HG03097 (cell line): ENCODE results near the gene HBA1.
"Not testable (repeated sequence)": the region's sequence is repeated elsewhere in the genome, so short reads cannot be mapped to it uniquely, and the experiment has no call there.

Source experiments
- ATAC-seq: cut with Tn5 transposase; IDR thresholded peaks from one replicate; pipeline ENCODE4 v1.9.1; 2021; ENCODE audit not compliant: unreplicated experiment, low FRiP score

HBA1 gene

DNA sequence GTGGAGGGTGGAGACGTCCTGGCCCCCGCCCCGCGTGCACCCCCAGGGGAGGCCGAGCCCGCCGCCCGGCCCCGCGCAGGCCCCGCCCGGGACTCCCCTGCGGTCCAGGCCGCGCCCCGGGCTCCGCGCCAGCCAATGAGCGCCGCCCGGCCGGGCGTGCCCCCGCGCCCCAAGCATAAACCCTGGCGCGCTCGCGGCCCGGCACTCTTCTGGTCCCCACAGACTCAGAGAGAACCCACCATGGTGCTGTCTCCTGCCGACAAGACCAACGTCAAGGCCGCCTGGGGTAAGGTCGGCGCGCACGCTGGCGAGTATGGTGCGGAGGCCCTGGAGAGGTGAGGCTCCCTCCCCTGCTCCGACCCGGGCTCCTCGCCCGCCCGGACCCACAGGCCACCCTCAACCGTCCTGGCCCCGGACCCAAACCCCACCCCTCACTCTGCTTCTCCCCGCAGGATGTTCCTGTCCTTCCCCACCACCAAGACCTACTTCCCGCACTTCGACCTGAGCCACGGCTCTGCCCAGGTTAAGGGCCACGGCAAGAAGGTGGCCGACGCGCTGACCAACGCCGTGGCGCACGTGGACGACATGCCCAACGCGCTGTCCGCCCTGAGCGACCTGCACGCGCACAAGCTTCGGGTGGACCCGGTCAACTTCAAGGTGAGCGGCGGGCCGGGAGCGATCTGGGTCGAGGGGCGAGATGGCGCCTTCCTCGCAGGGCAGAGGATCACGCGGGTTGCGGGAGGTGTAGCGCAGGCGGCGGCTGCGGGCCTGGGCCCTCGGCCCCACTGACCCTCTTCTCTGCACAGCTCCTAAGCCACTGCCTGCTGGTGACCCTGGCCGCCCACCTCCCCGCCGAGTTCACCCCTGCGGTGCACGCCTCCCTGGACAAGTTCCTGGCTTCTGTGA, at the start of gene HBA1:
Gene HBA1 (plus strand): TSS at position 204 of the 906 bp plus-strand sequence. CDS start 37 bp downstream, at position 241.
- not testable (repeated sequence) for ATAC-seq

DNA sequence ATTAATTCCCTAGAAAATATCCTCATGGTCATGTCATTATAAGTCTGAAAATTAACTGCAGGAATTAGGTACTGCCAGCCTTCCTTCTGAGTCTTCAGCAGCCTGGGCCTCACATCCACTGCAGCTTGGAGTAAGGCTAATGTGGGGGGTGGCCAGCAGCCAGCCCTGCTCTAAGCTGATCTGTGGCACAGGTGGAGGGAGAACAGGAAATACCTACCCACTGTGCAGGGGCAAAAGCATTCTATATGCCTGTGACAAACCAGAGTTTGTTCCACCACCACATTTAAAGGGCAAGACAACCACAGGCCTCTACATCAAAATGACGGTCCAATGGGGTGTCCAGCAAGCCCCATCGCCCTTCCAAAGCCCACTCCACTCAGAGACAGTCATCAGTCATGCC, 47.4 kb upstream of the HBA1 start:
- ATAC-seq = no peak

DNA sequence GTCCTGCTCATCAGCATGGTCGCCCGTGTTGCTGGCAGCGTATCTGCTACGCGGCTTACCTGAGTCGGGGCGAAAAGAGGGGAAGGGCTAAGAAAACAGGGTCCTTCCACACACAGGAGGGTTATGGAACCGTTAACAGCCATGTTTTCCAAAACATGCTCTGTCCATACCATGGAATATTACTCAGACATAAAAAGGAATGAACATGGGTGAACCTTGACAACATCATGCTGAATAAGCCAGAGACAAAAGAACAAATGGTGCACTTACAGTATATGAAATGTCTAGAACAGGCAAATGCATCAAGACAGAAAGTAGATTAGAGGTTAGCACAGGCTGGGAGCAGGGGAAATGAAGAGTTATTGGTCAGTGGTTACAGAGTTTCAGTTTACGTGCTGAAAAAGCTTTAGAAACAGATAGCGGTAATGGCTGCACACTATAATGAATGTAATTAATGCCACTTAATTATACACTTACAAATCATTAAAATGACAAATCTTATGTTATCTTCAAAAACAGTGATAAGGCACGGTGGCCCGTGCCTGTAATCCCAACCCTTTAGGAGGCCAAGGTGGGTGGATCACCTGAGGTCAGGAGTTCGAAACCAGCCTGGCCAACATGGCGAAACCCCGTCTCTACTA, 45.8 kb upstream of the HBA1 start:
- ATAC-seq = no peak

DNA sequence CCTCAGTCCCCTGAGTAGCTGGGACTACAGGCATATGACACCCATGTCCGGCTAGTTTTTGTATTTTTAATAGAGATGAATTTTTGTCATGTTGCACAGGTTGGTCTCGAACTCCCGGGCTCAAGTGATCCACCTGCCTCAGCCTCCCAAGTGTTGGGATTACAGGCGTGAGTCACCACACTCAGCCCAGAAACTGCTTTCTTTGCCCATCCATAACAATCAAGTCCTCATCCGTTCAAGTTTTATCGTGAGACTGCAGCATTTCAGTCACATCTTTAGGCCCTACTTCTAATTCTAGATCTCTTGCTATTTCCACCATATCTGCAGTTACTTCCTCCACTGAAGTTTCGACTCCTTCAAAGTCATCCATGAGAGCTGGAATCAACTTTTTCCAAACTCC, 44.4 kb upstream of the HBA1 start:
- ATAC-seq = no peak

DNA sequence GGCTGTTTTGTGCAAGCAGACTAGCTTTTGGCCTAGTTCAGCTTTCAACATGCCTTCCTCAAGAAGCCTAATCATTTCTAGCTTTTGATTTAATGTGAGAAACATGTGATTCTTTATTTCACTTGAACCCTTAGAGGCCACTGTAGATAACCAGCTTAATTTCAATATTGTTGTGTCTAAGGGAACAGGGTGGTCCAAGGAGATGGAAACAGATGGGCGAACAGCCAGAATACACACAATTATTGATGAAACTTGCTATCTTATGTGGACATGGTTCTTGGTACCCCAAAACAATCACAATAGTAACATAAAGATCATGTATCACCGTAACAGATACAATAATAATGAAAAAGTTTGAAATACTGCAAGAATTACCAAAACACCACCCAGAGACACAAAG, 42.8 kb upstream of the HBA1 start:
- no peak for ATAC-seq

DNA sequence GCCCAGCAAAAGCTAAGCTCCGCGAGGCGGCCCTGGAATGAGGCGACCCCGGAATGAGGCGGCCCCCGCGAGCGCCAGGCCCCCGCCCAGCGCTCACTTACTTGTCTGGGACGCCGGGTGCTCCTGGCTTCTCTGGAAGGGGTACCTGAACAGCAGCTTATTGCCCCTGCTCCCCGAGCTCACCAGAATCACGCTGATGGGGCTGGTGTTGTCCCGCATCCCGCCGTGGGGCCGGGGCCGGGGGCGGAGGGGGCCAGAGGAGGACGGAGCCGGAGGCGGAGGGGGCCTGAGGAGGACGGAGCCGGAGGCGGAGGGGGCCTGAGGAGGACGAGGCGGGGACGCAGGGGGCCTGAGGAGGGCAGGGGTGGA, 38.4 kb upstream of the HBA1 start:
- no peak for ATAC-seq

DNA sequence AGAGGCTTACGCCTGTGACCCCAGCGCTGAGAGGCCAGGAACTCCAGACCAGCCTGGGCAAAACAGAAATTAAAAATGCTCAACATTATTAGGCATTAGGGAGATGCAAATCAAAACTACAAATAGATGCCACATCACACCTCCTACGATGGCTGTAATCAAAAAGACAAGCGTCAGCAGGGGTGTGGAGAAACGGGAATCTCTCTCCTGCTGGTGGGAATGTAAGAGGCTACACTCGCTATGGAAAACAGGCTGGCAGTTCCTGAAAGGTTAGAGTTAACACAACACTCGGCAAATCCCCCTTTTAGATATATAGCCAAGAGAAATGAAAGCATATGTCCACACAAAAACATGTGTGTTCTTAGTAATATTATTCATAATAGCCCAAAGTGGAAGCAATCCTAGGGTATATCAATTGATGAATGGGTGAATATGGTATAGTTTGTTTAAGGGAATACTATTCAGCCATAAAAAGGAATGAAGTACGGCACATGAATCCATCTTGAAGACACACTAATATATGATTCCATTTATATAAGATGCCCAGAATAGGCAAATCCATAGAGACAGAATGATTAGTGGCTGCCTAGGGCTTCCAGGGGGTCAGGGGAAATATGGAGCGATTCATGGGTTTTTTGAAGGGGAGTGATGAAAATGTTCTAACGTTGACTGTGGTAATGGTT, 36.2 kb upstream of the HBA1 start:
- ATAC-seq = no peak

DNA sequence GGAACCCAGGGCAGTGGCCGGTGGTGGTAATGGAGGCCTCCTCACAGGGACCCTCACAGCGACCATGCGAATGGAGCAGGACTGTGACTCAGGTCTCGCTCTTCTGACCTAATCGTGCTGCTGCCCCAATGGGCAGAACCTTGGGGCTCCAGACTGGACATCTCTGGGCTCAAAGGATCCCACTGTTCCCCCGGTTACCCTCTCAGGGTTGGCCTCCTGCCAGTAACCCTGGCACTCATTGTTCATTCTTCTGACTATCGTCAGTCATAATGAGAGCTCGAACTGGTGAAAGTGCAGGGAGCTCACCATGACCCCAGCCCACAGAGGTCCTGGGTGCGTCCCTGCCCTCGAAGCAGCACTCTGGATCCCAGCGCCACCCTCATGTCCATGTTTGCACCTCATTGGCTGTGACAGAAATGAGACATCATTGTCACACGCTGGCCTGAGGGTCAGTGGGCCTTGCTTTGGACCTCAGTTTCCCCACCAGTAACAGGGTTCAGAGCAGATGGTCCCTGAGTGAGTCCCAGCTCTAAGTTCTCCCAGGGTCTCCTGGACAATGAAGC, 34.0 kb upstream of the HBA1 start:
- ATAC-seq = no peak

DNA sequence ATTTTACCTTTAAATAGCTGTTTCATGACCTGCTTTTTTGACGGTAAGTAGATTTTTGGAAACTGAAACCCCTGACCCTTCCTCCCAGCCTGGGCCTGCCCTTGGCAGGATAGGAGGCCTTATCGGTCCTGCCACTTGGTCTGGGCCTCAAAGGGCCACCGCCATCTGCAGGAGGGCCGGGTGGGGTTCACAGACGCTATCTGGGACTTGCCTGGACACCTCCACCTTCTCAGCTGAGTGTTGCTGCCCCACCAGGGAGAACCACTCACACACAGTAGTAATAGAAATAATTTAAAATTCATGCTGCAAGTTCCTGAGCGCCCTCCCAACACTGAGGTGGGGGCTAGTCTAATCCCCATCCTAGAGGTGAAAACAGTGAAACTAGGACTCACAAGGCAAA, 33.4 kb upstream of the HBA1 start:
- no peak for ATAC-seq

DNA sequence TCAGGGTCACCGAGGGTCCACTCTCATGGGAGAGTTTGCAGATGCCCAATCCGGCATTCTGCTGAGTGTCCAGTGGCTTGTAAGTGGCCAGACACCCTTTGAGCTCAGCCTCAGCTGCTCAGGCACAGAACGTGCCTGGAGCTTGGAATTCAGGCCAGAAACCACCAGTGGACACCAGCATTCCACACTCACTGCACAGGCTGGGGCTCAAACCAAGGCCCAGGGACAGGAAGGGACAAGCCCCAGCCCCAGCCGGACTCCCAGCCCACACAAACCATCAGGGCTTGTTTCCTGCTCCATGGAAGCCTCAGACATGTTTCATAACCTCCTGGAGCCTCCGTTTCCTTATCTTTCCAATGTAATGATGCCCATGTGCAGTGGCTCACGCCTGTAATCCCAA, 33.0 kb upstream of the HBA1 start:
- ATAC-seq = no peak

DNA sequence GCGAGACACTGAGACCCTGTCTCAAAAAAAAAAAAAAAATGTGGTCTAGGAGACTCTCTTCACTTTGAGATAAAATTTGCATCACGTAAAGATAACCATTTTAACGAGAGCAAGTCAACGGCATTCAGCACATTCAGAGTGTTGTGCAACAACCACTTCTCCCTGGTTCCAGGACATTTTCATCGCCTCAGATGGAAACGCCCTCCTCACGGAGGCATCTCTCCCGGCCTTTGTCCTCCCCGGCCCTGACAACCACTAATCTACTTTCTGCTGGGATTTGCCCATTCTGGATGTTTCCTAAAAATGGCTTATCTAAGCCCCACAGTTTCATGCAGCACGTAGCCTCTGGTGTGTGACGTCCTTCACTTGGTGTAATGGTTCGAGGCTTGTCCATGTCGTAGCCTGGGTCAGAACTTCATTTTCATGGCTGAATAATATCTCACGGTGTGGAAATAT, 31.7 kb upstream of the HBA1 start:
- ATAC-seq = no peak

DNA sequence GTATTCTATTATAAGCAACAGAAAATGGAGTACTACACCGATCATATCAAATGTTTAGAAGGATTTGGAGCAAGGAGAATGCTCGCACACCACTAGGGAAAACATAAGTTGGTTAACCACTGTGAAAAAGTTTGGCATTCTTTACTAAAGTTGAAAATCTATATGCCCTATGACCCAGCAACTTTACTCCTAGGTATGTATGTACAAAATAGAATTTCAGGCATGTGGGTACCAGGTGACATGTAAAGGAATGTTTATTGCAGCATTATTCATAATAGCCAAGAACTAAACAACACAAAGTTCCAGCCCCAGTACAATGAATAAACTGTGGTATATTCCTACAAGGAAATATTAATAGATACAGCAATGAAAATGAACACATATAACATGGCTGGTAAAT, 29.8 kb upstream of the HBA1 start:
- no peak for ATAC-seq

DNA sequence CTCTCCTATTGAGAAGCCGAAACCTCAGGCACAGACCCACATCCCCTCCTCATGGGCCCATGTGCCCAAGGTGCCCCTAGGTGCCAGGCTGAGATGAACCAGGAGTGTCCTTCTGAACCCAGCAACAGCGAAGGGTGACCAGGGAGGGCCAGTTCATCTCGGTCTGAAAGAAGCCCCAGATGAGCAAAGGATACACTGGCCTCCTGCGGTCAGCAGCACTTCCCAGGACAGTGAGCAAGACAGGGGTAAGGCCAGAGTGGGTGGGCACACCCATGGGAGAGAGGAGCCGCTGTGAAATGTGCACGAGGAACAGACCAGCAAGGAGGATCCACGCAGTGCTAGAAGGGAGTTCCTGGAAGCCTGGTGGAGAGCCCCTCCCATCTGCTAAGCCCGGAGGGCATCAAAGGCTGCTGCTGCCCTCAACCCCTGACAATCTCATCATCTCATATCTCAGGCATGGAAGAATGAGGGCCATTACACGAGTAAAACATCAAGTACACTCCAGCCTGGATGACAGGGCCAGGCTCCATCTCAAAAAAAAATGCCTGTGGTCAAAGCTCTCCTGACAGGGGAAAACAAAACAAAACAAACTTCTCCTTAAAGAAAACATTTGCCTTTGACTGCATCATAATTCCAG, 27.3 kb upstream of the HBA1 start:
- ATAC-seq = no peak

DNA sequence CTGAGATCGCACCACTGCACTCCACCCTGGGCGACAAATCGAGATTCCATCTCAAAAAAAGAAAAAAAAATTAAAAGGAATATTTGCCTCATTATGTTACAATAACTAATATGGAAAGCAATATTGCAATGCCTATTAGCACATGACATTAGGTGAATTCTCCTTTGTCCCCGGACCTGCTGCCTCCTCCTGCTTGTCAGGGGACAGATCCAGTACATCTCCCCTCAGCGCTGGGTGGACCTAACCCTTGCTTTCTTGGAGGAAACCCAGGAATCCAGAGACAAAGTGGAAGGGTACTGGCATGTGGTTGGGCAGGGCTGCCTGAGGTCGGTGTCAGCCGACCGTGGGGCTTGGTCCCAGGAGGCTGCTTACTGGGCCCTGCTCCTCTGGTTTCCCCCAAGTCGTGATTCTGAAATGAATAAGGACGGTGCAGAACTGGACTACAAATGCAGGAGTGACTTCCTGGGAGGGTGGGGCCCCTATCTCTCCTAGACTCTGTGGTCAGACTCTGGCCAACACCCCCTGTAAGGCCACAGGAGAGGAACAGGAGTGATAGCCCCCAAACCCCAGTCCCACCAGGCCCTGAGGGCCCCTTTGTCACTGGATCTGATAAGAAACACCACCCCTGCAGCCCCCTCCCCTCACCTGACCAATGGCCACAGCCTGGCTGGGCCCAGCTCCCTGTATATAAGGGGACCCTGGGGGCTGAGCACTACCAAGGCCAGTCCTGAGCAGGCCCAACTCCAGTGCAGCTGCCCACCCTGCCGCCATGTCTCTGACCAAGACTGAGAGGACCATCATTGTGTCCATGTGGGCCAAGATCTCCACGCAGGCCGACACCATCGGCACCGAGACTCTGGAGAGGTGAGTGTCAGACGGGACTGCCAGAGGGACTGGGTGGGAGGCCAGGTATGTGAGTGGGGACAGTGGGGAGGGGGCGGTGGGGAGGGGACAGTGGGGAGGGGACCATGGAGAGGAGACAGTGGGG, 24.0 kb upstream of the HBA1 start, which contains the start of gene HBZ:
Gene HBZ (plus strand): TSS at position 504 of the 988 bp plus-strand sequence. CDS start 266 bp downstream, at position 770.
- no peak for ATAC-seq

DNA sequence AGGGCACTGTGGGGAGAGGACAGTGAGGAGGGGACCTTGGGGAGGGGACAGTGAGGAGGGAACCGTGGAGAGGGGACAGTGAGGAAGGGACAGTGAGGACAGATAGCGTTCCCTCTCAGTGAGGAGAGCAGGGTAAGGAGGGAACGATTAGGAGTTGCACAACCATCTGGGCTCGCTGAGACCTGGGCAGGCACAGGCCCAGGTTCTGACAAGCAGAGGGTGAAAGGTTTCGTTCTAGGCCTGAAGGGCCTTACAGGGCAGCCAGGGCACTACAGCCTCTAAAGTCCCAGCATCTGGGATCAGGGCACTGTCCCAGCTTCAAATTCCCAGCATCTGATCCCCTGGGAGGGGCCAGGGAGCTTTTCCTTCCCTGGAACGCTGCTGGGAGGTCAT, 23.4 kb upstream of the HBA1 start:
- ATAC-seq = not testable (repeated sequence)

DNA sequence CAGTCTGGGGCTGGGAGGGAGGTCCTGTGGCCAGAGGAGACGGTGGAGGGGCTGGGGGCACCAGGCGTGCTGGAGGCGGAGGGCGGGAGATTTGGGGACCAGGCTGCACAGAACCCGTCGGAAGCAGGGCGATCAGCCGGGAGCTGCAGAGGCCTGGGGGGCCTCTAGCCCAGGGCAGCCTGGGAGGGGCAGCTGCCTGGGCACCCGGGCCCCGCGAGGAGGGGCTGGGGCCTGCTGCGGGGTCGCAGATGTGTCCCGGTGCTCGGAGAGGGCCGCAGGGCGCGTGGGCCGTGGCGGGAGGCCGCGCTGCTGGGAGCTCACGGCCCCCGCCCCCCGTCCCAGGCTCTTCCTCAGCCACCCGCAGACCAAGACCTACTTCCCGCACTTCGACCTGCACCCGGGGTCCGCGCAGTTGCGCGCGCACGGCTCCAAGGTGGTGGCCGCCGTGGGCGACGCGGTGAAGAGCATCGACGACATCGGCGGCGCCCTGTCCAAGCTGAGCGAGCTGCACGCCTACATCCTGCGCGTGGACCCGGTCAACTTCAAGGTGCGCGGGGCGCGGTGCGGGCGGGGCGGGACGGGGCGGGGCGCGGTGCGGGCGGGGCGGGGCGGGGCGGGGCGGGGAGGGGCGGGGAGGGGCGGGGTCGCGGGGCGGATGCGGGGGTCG, 22.8 kb upstream of the HBA1 start:
- ATAC-seq = not testable (repeated sequence)

DNA sequence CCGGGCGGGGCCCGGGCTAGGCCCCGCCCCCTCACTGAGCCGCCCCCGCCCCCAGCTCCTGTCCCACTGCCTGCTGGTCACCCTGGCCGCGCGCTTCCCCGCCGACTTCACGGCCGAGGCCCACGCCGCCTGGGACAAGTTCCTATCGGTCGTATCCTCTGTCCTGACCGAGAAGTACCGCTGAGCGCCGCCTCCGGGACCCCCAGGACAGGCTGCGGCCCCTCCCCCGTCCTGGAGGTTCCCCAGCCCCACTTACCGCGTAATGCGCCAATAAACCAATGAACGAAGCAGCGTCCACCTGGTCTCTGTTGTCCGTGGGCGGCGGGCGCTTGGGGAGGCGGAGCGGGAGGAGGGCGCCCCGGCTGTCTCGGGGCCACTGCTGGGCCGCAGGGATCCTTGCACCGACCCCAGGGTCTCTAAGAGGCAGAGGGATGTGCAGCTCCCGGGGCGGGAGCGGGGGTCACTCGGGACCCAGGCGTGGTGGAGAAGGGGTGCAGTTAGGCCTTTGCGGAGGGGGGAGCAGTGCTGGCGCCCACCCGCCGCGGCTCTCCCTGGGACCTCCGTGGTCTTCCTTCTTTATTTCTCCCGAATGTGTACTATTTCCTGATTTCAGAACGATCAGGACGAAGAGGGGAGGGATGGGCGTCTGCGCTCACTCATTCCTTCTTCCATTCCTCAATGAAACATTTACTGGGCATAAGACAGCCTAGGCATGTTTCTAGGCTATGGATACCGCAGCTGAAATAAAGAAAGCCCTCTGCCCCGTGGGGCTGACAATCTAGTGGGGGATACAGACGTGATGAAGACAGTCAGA, 22.1 kb upstream of the HBA1 start:
- no peak for ATAC-seq

DNA sequence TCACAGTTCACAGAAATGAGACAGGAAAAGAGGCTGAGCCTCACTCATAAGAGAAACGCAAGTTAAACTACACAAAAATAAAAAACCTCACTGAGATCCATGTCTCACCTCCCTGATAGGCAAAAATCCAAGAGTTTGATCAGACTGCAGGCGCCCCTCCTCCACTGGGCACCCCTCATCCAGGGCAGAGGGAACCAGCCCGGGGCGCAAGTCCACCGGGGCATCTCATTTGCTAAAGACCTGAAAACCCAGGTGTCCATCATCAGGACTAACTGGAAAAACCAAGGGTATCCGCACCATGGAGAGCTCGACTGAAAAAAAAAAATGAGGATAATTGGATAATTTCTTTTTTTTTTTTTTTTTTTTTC, 21.5 kb upstream of the HBA1 start:
- no peak for ATAC-seq
